Esophagus muscularis mucosa (tissue), 4 donors: ENCODE measurements around the gene SALL2. TPM values are rescaled to one million over a fixed set of nuclear protein-coding genes. Genes with fewer than 3 reads are reported as not detected.

Experiments
- DNase-seq: peaks from one replicate; pipeline ENCODE4 v3.0.0-alpha.2; 2017; ENCODE audit errors: extremely low spot score
- H3K27ac ChIP-seq, 4 donors: fragments of 200-600 bp; sonication (generic); replicated peaks in 1 of 4; 1 replicate in 3 of 4; 2 replicates in 1 of 4; pipeline ENCODE4 v1.5.1; 2016 to 2019; ENCODE audit warnings: mild to moderate bottlenecking in 1 of 4
- H3K27me3 ChIP-seq, 4 donors: fragments of 200-600 bp; sonication (generic); one replicate each; pipeline versions ENCODE4 v1.5.1 to v1.6.0; 2016 to 2019
- H3K36me3 ChIP-seq, 4 donors: fragments of 200-600 bp; sonication (generic); one replicate each; pipeline ENCODE4 v1.5.1; 2016 to 2019
- H3K4me1 ChIP-seq, 4 donors: fragments of 200-600 bp; sonication (generic); one replicate each; pipeline ENCODE4 v1.5.1; 2016 to 2019
- H3K4me3 ChIP-seq, 4 donors: fragments of 200-600 bp; sonication (generic); 1 replicate in 2 of 4; 2 replicates in 2 of 4; pipeline ENCODE4 v1.5.1; 2016 to 2019; ENCODE audit warnings: mild to moderate bottlenecking in 4 of 4, moderate library complexity in 1 of 4
- H3K9me3 ChIP-seq, 4 donors: fragments of 200-600 bp; sonication (generic); 1 replicate in 3 of 4; 2 replicates in 1 of 4; pipeline ENCODE4 v1.5.1; 2016 to 2019
- EP300 ChIP-seq: sonication (generic); formaldehyde crosslinking; IDR thresholded peaks from one replicate; pipeline ENCODE4 v1.6.1; 2017; ENCODE audit warnings: antibody characterized with exemption
- POLR2A ChIP-seq: fragments of 450-650 bp; IDR thresholded peaks from one replicate; pipeline ENCODE4 v1.6.1; 2017; ENCODE audit warnings: antibody characterized with exemption, moderate library complexity, mild to moderate bottlenecking, low read depth
- POLR2AphosphoS5 ChIP-seq, 2 donors: sonication (generic); formaldehyde crosslinking; IDR thresholded peaks; one replicate each; pipeline ENCODE4 v1.6.1; 2017; ENCODE audit warnings: antibody characterized with exemption in 2 of 2
- WGBS: methylation state at CpG from one replicate; pipeline ENCODE4 v1.1.5; 2018; 5-methylcytosine and 5-hydroxymethylcytosine counted together
- intact Hi-C: fragments of 100-400 bp; cut with DNase I; formaldehyde crosslinking; loops from one replicate; pipeline ENCODE4 v1.15.1; 2023
- total RNA-seq, 4 donors: library from RNA; depleted of rRNA; stranded (reverse); fragments of >200 nt; gene quantifications; one replicate each; pipeline versions ENCODE4 v1.1.0 to v1.2.1, GENCODE V29; 2016
- TF ChIP-seq, protein P1 (sequence below), 3 experiments: fragments of 200-600 bp in 2 of 3; fragments of 450-650 bp in 1 of 3; sonication (generic) in 2 of 3; IDR thresholded peaks; one replicate each; pipeline ENCODE4 v1.5.1; 2017 to 2019; ENCODE audit warnings: antibody characterized with exemption in 3 of 3, mild to moderate bottlenecking in 2 of 3, moderate library complexity in 1 of 3

The SALL2 gene
- total RNA-seq, 4 donors from 2014 or later = 8.3 to 21.6 (median 15.2) TPM

DNA sequence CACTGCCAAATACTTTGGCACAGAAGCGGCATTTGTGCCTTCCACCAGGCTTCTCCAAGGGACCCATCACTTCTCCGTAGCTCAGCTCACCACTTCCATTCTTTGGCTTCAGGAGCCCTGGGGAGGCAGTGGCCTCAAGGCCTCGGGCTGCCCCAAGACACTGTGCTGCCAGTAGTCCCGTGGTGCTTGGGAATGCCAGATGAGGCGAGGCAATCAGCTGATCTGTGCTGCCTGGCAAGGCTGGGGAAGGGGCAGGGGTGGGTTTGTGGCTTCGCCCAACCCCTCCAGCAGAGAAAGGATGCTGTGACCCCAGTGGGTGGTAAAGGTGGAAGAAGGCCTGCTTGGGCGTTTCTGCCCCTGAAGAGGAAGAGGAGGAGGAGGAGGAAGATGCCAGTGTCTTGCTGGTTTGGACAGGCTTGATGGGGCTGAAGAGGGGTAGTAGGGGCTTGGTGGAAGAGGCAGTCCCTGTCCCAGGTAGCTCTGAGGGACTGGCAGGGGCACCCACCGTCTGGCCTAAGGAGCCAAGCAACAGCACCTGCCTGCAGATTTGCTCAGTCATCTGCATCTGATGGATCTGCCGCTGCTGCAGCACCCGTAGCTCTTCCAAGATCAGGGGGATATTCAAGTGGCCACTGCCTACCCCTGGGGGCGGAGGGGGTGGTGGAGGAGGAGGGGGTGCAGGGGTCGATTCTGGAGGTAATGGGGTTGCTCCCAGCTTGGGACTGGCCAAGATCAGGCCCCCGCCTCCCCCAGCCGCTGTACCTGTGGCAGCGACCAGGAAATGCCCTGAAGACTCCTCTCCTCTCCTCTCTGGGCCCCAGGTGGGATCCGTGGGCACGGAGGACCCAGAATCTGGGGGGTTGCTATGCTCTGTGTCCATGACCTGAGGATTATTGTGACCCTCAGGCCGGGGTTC, 1.3 kb downstream of the SALL2 start:
- TF ChIP-seq, protein P1, sequence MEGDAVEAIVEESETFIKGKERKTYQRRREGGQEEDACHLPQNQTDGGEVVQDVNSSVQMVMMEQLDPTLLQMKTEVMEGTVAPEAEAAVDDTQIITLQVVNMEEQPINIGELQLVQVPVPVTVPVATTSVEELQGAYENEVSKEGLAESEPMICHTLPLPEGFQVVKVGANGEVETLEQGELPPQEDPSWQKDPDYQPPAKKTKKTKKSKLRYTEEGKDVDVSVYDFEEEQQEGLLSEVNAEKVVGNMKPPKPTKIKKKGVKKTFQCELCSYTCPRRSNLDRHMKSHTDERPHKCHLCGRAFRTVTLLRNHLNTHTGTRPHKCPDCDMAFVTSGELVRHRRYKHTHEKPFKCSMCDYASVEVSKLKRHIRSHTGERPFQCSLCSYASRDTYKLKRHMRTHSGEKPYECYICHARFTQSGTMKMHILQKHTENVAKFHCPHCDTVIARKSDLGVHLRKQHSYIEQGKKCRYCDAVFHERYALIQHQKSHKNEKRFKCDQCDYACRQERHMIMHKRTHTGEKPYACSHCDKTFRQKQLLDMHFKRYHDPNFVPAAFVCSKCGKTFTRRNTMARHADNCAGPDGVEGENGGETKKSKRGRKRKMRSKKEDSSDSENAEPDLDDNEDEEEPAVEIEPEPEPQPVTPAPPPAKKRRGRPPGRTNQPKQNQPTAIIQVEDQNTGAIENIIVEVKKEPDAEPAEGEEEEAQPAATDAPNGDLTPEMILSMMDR (IDR thresholded peaks at IDR 0.05) = no peak
- TF ChIP-seq POLR2AphosphoS5 (IDR thresholded peaks at IDR 0.05) (no peak), POLR2A (no peak), EP300 (no peak)
- peak overlapping the region; percentile 83 to 84 (median 84) for H3K27ac ChIP-seq
- intact Hi-C loops = no loop called here
- H3K27me3 ChIP-seq = no peaks in the 10 kb centered on the region
- peak overlapping the region; percentile 81 to 95 (median 85) for H3K4me3 ChIP-seq
- peaks cover 7 to 22% (median 21%) of the 10 kb centered on the region in 4 donors for H3K4me1 ChIP-seq
- no peaks in the 10 kb centered on the region for H3K9me3 ChIP-seq
- peaks cover 0 to 26% (median 8%) of the 10 kb centered on the region in 4 donors for H3K36me3 ChIP-seq
- no peak for DNase-seq
- WGBS = 72% methylated on average over 7 of the region's 18 CpGs

DNA sequence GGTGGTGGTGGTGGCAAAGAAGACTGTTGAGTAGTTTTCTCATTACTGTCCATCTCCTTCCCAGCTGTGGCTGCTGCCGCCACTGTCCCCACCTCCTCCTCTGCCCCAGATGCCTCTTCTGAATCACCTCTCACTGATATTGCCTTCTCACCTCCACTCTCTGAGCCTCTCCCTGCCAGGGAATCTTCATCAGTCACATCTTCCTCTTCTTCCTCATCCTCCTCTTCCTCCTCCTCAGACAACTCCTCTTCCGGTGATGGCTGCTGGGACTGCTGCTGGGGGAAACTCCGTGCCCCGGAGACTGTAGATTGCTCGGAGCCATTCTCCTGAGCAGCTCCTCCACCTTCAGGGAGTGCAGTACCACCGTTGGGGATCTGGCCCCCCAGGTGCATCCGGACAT, 2.9 kb downstream of the SALL2 start:
- DNase-seq = no peak

DNA sequence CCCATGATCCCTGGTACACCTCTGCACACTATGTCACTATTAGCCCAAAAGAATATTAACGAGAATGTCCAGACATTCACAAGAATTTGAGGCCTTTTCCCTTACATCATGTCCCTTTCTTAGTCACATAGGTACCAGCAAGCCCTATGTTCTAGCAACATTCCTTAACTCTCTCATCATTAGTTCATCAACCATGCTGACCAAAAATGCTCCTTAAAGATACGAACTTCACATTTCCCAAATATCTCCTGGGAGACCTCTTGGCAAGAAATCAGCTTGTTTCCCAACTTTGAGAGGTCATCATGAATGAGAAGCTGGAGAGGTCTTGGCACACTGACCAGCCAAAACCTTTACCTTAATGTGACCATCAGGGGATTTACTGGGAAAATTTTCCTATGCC, 4.6 kb downstream of the SALL2 start:
- WGBS = 66% methylated on average over 2 of the region's 2 CpGs
- no peak for DNase-seq

More for the DNA sequence above, 2.9 kb downstream of the SALL2 start:
- peaks cover 0 to 26% (median 8%) of the 10 kb centered on the region in 4 donors for H3K36me3 ChIP-seq
- WGBS = 92% methylated on average over 6 of the region's 7 CpGs
- H3K27ac ChIP-seq = no peak overlapping the region
- TF ChIP-seq POLR2AphosphoS5 (IDR thresholded peaks at IDR 0.05) (no peak), POLR2A (no peak), EP300 (no peak)
- TF ChIP-seq, protein P1 (IDR thresholded peaks at IDR 0.05) = no peak
- no peaks in the 10 kb centered on the region for H3K27me3 ChIP-seq
- intact Hi-C loops = no loop called here
- peaks cover 7 to 22% (median 21%) of the 10 kb centered on the region in 4 donors for H3K4me1 ChIP-seq
- H3K9me3 ChIP-seq = no peaks in the 10 kb centered on the region
- no peak overlapping the region for H3K4me3 ChIP-seq

DNA sequence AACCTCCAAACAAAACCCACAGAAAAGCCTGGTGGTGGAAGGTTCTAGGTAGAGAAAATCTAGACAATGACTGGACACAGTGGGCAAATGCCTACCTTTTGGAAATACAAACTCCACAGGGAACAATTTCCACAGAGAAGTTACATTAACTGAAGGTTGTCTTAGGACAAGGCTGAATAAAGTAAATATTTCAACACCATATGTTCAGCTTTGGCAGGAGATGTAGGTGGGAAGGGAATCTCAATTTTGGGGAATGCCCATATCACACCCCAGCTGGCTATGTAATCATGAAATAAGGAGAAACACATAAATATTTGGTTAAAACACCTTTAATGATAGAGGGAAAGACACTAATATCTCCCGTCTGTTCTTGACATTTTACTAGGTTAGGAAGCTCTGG, 5.4 kb downstream of the SALL2 start:
- Histone ChIP-seq H3K4me3 (no peak overlapping the region), H3K27ac (no peak overlapping the region), H3K4me1 (peaks cover 0 to 11% (median 10%) of the 10 kb centered on the region in 4 donors), H3K9me3 (no peaks in the 10 kb centered on the region), H3K36me3 (peaks cover 0 to 26% (median 8%) of the 10 kb centered on the region in 4 donors), H3K27me3 (no peaks in the 10 kb centered on the region)
- no peak for DNase-seq
- TF ChIP-seq, protein P1 (IDR thresholded peaks at IDR 0.05) = no peak
- no peak for TF ChIP-seq POLR2A
- no peak for TF ChIP-seq EP300
- no peak for TF ChIP-seq POLR2AphosphoS5 (IDR thresholded peaks at IDR 0.05)
- 83% methylated on average over 1 of the region's 1 CpG for WGBS
- intact Hi-C loops = no loop called here

More for the DNA sequence above, 4.6 kb downstream of the SALL2 start:
- Histone ChIP-seq H3K9me3 (no peaks in the 10 kb centered on the region), H3K27ac (no peak overlapping the region), H3K36me3 (peaks cover 0 to 26% (median 8%) of the 10 kb centered on the region in 4 donors), H3K27me3 (no peaks in the 10 kb centered on the region), H3K4me3 (no peak overlapping the region), H3K4me1 (peaks cover under 1 to 13% (median 13%) of the 10 kb centered on the region in 4 donors)
- intact Hi-C loops = no loop called here
- TF ChIP-seq, protein P1 (IDR thresholded peaks at IDR 0.05) = no peak
- no peak for TF ChIP-seq POLR2AphosphoS5 (IDR thresholded peaks at IDR 0.05)
- no peak for TF ChIP-seq POLR2A
- TF ChIP-seq EP300 = no peak
